Pons (tissue), 1 donor: ENCODE data around the gene MVB12B.

Source experiments
- DNase-seq: peaks from one replicate; pipeline ENCODE4 v3.0.0-alpha.2; 2016; ENCODE audit warnings: low spot score

Gene MVB12B

DNA sequence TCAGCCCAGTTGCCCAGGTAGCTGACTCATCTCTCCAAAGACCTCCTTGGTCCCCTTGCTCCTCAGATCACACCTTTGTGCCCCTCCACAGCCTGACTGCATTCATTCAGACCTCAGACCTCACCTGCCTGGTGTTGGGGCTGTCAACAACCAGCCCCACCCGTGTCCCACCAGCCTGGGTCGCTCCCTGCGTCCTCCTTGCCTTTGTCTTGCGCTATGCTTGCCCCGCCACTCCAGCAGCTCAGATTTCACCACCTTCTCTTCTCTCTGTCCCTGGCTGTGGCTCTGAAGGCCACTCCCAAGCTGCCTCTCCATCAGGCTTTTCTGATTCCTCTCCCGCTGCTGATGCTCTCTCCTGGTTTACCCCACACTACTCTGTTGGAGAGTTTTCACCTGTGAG lies 103.5 kb downstream of the MVB12B start:
- no peak for DNase-seq

DNA sequence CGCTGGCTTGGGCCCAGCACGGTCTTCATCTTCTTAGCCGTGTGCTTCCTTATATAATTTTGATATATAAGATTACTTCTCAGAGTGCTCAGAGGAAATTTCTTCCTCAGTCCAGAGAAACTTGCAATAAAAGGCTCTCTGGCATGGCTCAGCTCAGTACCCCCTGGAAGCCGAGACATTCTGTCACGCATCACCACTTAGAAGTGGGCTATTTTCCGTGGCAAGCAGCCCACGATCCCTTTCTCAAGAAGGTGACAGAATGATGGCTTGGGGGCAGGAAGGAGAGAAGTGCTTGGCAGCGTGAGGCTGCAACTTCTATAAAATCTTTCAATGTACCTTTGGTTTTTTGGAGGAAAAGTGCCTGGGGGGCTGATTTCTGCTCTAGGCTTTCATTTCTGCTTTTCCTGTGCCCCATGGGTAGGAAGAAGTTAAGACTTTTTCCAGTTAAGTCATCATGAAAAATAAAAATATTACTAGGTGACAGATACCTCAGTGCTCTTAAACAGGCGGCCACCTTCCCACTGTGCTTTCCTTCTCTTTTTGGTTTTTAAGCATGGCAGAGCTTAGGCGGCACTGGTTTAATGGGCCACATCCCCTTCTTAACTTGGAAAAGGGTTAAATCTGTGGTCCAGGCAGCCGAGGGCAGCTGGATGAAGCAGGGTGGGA lies 104.6 kb downstream of the MVB12B start:
- no peak for DNase-seq

- no peak for DNase-seq
Measured at GRCh38 chr9:126432659-126433058, 106.0 kb downstream of the MVB12B start.

DNA sequence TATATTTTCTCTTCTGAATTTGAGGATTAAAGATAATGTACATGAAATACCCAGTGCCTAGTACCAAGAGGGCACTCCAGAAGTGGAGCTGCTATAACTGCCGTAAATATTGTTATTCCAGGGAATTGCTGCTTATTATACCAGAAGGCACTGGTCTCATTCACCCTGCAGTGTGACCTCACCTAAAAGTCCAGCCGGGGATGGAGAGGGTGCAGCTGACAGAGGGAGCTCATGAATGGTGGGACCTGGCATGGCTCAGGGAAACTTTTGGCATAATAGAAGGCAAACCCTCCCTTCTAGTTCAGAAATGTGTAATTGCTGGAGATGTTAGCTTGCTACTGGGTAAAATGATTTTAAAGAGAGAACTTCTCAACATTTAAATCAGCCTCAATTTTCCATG lies 108.5 kb downstream of the MVB12B start:
- no peak for DNase-seq

- DNase-seq: no peak
Measured at GRCh38 chr9:126435626-126436025, 109.0 kb downstream of the MVB12B start.

DNA sequence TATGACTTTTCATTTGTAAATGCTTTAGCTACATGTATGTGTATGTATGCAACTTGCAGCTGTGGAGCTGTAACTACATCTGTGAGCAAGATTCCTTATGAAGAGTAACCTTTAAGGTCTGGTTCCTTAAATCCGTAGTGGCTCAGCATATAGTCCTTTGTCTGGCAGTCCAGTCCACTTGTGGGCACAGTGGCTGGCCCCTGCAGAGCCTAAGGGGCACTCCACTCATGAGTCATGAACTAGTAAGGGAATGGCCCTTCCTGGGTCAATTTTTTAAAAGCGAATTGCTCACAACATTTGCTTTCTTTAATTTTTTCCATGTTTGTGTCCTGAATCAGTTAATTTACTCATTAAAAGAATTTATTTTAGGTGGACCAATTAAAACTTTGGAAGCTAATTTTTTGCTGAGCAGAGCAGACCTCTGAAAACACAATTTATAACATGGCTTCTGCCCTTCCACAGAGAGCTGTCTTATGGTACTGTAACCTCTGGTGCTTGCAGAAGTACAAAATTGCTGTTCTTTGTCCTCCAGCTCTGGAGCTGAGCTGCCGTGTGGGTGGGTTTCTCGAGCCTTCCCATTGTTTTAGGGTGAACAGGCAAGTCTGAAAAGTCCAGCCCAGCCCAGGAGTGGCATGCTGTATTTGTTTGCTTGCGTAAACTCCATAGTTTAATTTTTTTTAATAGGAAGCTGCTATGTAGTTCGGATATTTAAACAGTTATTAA lies 110.1 kb downstream of the MVB12B start:
- DNase-seq: peak; percentile 56

DNA sequence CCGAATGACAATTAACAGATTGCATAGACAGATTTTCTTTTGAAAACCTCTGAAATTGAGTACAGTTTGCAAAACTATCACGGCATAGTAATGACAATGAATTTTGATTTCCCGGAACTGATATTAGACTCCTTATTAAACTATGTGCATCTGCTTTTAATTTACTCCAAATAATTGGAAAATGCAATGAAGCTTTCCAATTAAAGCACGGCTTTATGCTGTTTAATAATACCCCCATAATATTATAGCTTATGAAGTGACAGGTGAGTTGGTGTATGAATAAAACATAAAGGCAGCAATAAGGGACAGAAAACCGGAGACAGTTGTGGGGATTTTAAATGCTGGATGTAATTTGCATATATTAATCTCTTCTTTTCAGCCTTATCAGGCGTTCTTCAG lies 110.6 kb downstream of the MVB12B start:
- no peak for DNase-seq

GRCh38 chr9:126437701-126438100 lies 111.1 kb downstream of the MVB12B start:
- no peak for DNase-seq

DNA sequence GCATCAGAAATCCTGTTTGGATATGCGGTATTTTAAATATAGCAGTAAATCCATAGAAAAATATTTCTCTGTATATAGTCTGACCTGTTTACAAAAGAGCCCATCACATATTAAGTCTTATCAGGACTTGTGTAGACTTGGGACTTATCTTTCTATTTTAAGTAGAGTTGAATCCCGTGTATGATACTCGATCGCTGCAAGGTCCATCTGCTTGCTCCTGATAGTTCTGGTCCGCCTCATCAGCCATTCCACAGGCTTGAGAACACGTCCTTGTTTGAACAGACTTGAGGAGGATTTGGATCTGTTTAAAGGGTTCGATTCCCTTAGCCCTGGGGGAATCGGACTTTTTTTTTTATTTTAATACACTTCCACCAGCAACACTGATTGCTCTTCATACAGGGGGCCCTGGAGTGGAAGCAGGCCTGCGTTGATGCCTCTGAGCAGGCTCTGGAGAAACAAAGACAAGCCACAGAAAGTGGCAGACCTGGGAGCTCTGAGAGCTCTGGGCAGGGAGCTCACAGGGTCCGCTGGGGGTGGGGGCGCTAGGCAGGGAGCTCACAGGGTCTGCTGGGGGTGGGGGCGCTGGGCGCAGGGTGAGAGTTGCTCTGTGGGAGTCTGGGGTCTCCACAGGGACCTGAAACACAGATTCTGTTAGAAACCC lies 112.2 kb downstream of the MVB12B start:
- no peak for DNase-seq

DNA sequence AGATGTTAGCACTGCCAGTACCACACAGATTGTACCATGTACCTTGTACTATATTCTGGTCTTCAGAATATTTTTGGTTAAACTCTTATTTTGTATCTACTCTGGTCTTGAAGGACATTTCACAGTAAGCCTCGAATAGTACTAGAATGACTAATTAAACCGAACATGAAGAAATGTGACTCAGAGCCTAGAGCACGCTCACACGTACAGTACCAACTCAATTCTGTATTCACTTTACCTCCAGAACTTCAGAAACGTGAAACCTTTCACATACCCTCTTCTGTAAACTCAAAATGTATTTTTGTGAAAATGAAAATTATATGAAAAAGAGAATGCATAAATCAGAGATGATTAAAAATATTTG lies 112.8 kb downstream of the MVB12B start:
- DNase-seq: no peak

- no peak for DNase-seq
Measured at GRCh38 chr9:126439883-126440653, 113.4 kb downstream of the MVB12B start.

GRCh38 chr9:126440940-126441339 lies 114.3 kb downstream of the MVB12B start:
- peak; percentile 93 for DNase-seq

DNA sequence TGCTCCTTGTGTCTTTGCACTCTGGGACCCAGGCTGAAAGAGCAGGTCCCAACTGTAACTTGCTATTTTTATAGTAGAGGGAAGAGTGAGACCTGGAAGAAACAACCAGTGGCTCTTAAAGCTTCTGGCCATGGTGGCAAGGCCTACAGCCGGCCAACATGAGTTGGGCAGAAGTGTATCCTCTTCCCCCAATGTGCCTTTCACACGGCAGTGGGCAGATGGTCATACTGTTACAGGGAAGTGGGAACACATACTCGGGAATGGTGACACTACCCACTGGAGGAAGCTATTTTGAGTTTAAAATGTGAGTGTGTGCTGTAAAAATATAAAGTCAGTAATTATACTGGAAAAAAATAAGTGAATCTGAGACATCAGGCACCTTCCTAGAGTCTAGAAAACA lies 116.0 kb downstream of the MVB12B start:
- no peak for DNase-seq

- DNase-seq: no peak
Measured at GRCh38 chr9:126443144-126443543, 116.5 kb downstream of the MVB12B start.

DNA sequence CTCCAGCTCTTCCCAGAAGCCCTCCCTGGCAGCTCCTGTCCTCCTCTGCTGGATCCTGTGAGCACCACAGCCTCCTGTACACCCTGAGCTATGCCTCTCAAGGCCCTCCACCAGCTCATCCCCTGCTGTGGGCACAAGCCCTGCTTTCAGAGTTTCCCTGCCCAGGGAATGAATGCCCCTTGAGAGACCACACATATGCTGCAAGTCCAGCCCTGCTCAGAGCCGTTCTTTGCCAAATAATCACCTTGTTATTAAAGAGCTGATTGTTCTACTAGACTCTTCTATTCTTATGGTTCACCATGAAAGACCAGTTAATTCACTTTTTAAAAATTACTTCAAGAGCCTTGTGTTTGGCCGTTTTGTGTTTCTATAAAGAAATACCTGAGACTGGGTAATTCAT lies 121.5 kb downstream of the MVB12B start:
- DNase-seq: no peak

DNA sequence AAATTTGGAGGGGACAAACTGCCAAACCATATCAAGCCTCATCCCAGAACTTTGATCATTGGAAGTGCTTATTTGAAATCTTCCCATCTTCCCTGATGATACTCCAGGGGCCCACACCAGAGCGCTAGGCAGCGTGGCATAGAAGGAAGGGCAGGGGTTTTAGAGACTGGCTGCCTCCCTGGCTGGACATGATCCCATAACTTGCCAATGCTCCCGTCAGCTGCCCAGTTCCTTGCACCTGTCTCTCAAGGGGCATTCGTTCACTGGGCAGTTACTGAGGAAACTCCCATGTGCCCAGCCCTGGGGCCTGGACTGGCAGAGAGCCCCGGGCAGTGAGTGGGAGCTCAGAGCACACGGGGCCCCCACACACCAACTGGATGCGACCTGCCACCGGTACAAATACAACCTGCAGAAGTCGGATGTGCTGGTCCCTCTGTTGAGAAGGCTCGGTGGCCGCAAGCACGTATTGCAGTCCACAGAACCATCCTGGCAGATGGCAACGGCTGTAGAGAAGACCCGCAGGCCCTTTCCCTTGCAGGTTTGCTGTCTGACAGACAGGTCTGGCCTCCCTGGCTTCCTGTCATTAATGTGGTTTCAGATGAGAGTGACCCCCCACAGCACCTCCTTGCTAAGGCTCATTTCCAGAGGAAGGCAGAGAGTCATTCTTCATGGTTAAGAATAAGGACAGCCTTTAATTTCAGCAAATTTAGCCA lies 122.4 kb downstream of the MVB12B start:
- no peak for DNase-seq

DNA sequence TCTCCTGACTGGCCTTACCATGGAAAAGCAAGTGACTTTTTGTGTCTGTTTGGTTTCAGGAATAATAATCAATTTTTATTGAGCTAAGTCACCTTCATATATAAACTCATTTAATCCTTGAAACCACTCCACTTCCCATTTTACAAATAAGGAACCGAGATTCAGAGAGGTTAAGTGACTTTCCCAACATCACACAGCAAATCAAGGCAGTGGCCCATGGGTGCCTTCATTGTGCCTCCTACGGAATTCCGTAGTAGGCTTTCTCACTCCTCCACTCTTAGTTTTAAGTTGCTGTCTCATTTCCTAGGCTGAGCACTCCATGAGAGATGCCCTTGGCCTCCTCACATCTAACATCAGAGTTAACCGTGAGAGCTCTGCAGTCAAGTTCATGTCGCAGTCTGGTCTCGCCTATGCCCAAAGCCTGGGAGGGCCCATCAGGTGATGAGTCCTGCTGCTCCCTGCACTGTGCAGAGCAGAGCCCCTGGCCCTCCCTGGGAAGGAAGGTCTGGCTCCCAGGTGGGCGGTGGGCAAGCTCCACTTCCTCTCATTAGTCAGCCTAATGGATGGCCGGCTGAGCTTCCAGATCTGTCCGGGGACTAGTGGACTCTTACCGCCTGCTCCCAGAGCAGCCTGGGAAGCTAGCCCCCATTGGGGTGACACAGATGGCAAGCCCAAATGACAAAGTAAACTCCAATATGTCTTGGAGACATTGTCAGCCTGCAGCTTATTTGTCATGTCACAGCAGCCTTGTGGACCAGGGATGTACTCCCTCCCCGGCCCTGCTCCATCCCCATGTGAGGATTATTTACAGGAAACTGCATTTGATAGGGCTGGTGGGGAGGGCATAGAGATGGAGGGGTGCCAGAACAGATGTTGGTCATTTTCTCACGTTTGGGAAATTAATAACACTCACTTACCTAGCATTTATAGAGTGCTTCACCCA lies 123.4 kb downstream of the MVB12B start:
- no peak for DNase-seq

GRCh38 chr9:126450668-126451205 lies 124.1 kb downstream of the MVB12B start:
- no peak for DNase-seq

DNA sequence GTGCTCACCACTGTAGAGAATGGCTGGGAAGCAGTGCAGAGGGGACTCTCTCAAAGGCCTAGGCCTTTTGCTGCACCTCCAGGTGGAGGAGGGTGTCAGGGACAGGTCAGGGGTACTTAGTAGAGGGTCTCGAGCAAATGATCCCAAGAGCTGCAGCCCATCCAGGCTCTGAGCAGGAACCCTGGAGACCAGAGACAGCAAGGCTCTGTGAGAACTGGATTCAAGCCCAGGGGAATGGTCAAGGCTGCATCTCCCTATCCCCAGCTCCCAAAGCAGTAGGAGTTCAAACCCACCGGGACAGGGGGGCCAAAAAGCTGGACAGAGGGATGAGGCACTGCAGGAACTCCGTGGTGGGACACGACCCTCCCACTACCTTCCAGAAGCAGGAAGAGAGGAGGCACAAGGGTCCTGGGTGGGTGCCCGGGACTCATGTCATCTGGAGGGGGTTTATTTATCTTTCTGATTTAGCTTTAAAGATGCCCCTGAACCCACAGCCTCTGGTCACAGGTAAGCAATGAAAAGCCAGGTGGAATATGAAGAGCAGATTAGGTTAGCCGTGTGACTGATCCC lies 124.8 kb downstream of the MVB12B start:
- no peak for DNase-seq

GRCh38 chr9:126452106-126452505 lies 125.5 kb downstream of the MVB12B start:
- DNase-seq: no peak
